ENCODE data around the gene LMBR1.

GRCh38 chr7:156657681-156658080 is 235.3 kb downstream of the LMBR1 start:
- TF ChIP-seq CTCF (IDR thresholded peaks at IDR 0.05; ENCODE audit: borderline replicate concordance, extremely low read depth, low read length, poor library complexity, severe bottlenecking) (no peak), EZH2 (IDR thresholded peaks at IDR 0.05; ENCODE audit: borderline replicate concordance, low read depth, low read length, severe bottlenecking) (no peak)
